GM21526 (cell line): Measurements from ENCODE around the gene GTF2I.
"Not testable (repeated sequence)": the region's sequence is repeated elsewhere in the genome, so short reads cannot be mapped to it uniquely, and the experiment has no call there.

ENCODE experiments used
- ATAC-seq: cut with Tn5 transposase; IDR thresholded peaks from one replicate; pipeline ENCODE4 v1.9.1; 2021; ENCODE audit warnings: moderate library complexity; ENCODE audit not compliant: unreplicated experiment, low FRiP score

The GTF2I gene

DNA sequence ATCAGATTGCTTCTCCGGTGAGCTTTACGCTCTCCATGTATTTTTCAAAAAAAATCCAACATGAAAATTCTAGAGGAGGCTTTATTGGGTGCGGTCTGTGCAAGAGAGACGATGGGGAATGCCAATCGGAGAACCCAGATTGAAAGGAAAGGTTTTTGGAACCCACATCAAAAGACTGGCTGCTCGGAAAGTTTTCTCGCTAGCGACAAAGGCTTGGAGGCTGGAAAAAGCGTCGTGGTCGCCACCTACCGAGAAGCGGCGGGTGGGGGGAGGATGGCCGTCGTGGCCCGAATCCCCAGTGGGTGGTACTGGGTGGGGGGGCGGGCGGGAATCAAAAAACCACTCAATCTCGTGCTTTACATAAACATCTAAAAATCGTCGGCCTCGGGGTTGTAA, 1.1 kb upstream of the GTF2I start:
- no peak for ATAC-seq

DNA sequence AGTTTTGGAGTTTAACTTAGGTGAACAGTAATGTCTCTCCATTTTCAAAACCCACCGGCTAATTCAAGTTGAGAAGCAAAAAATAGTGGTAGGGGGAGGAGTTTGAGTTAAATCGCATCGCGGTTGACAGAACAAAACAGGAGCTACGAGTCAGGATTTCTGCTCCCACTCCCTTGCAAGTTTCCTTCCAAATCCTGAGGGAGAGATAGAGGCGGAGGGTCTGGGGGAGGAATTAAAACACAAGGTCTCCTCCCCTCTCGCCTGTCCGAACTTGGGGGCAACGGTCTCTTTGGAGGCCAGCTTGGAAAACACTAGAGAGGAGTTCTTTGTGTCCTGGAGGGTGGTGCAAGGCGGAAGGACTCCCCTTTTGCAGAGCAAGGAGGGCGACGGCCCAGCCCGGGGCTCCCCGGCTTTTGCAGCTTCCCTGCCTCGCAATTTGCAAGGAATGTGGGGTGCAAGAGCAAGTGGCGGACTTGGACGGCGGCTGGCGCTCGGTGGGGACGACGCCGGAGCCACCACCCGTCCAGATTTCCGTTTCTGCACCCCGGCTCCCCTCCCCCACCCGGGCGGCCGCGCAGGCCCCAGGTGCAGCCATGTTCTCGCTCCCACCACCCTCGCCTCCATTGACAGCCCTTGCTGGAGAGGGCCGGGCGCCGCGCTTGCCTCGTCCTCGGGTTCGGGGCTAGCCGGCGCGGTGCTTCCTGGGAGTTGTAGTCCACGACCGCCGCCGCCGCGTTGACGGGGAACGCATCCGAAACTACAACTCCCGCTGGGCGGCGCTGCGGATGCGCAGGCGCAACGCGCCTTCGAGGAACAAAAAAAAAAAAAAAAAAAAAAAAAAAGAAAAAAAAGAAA, 454 bp upstream of the GTF2I start:
- peak; percentile 58 for ATAC-seq

DNA sequence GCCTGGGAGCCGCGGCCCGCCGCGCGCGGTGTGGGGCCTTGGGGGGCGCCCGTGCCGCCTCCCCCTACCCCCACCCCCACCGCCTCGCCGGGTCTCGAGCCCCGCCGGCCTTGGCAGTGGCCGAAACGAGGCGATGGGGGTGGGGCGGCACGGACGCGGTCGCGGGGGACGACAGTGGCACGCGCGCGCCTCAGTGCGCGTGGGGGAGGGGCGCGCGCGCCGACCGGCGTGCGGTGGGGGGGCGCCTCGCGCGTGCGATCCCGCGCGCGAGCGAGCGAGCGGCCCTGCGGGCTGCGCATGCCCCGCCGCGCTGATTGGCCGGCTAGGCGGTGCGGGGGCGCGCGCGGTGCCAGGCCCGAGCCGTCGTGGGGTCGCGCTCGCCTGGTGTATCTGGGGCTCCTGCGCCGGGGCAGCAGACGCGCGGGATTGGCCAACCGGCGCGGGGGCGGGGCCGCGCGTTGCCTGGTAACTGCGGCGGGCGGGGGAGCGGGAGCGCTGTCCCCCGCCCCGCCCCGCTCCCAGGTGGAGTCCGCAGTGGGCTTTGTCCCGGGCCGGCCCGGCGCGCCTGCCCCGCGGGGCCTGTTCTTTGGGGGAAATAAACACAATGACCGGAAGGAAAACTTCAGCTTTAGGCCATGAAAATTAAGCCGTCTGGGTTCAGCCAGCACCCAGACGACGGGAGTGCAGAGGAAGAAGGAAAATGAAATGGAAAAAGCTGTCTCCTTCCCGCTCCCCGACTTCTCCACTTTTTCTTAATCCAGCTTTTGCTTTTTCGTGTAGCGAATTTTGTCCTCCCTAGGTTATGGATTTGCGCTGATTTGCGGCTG, 873 bp downstream of the GTF2I start:
- ATAC-seq: peak; percentile 44

DNA sequence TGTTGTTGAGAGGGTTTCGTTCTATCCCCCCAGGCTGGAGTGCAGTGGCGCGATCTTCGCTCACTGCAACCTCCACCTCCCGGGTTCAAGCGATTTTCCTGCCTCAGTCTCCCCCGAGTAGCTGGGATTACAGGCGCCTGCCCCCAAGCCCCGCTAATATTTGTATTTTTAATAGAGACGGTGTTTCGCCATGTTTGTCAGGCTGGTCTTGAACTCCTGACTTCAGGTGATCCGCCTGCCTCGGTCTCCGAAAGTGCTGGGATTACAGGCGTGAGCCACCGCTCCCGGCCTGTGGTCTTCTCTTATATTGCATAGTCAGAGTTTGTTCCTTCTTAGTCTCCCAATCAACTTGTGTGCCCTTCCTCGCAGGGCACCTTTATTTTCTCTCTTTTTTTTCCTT, 2.7 kb downstream of the GTF2I start:
- not testable (repeated sequence) for ATAC-seq

DNA sequence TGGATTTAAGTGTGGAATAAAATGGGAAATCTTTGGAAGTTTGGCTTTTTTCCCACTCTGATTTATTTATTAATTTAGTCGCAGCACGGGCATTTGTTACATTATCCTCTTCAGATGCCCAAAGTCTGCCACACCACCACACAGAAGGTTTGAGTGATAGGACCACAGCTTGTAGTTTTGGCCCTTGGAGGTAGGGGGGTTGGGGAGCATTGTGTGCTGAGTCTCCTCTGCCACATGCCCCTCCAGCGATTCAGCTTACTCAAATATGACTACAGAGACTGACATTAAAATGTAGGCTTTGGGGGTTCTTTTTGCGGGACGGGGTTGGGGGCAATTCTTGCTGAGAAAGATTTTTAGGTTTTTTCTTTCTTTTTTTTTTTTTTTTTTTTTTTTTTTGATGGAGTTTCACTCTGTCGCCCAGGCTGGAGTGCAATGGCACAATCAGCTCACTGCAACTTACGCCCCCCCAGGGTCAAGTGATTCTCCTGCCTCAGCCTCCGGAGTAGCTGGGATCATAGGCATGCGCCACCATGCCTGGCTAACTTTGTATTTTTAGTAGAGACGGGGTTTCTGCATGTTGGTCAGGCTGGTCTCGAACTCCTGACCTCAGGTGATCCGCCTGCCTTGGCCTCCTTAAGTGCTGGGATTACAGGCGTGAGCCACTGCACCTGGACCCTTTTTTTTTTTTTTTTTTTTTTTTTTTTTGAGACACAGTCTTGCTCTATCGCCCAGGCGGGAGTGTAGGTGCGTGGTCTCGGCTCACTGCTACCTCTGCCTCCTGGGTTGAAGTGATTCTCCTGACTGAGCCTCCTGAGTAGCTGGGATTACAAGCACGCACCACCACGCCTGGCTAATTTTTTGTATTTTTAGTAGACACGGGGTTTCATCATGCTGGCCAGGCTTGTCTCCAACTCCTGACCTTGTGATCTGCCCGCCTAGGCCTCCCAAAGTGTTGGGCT, 4.6 kb downstream of the GTF2I start:
- ATAC-seq: not testable (repeated sequence)

DNA sequence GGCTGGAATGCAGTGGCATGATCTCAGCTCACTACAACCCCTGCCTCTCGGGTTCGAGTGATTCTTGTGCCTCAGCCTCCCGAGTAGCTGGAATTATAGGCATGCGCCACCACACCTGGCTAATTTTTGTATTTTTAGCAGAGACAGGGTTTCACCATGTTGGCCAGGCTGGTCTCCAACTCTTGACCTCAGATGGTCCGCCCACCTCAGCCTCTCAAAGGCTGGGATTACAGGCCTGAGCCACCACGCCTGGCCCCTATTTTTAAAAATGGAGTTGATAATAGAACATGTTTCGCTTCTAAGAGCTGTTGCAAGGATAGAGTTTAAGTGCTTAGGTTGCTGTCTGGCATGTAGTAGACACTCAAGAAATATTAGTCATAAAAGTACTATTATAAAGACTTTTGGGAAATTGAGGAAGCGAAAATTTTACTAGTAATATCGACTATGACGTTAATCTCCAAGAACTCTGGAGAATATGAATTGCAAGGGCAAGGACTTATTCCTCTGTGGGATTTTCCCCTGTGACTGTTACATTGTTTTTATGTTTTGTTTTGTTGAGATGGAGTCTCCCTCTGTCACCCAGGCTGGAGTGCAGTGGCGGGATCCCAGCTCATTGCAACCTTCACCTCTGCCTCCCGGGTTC, 7.9 kb downstream of the GTF2I start:
- ATAC-seq: no peak

DNA sequence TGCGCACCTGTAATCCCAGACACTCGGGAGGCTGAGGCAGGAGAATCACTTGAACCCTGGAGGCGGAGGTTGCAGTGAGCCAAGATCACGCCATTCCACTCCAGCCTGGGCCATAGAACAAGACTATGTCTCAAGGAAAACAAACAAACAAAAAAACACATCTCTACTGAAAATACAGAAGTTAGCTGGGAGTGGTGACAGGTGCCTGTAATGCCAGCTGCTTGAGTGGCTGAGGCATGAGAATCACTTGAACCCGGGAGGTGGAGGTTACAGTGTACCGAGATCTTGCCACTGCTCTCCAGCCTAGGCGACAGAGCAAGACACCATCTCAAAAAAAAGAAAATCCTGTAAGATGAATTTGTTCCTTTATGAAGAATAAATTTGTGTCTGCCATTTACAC, 9.5 kb downstream of the GTF2I start:
- ATAC-seq: not testable (repeated sequence)

DNA sequence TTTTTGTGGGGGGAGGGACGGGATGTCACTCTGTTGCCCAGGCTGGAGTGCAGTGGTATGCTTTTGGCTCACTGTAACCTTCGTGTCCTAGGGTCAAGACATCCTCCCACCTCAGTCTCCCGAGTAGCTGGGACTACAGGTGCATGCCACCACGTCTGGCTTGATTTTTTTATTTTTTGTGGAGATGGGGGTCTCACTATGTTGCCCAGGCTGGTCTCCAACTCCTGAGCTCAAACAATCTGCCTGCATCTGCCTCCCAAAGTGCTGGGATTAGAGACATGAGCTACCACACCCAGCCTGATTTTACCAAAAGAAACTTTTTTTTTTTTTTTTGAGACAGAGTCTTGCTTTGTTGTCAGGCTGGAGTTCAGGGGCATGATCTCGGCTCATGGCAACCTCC, 10.0 kb downstream of the GTF2I start:
- ATAC-seq: not testable (repeated sequence)

DNA sequence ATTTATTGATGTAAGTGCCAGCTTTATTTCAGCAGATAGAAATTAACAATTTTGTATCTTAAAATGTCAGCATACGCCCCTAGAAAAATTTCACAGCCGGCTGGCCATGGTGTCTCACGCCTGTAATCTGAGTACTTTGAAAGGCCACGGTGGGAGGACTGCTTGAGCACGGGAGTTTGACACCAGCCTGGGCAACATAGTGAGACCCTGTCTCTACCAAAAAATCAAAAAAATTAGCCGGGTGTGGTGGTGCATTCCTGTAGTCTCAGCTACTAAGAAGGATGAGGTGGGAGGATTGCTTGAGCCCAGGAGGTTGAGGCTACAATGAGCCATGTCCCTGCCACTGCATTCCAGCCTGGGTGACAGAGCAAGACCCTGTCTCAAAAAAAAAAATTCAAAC, 14.1 kb downstream of the GTF2I start:
- no peak for ATAC-seq

DNA sequence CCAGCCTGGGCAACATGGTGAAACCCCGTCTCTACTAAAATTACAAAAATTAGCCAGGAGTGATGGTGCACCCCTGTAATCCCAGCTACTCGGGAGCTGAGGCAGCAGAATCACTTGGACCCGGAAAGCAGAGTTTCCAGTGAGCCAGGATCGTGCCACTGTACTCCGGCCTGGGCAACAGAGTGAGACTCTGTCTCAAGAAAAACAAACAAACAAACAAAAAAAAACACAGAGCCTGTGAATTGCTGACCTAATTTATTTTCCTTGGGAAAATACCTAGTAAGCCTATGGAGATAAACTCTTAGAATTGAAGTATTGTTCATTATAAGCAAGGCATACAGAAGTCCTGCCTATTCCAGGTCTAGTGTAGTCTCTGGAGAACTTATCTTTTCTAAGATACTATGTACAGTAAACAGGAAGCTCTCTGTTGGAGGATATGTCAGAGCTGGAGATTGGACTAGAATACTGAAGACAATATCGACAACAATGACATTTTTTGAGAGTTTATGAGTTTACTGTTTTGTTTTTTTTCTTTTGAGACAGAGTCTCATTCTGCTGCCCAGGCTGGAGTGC, 14.9 kb downstream of the GTF2I start:
- no peak for ATAC-seq

DNA sequence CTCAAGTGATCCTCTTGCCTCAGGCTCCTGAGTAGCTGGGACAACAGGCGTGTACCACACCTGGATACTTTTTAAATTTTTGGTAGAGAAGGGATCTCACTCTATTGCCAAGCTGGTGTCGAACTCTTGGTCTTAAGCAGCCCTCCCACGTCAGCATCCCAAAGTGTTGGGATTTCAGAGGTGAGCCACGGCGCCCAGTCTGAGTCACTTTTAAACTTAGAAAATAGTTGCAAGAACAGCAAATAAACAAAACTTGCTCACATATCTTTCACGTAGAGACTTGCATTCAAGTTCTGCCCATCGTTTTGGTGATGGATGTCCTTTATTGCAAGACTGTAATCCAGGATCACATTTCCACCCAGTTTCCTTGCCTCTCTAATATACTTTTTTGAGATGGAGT, 16.6 kb downstream of the GTF2I start:
- ATAC-seq: no peak

DNA sequence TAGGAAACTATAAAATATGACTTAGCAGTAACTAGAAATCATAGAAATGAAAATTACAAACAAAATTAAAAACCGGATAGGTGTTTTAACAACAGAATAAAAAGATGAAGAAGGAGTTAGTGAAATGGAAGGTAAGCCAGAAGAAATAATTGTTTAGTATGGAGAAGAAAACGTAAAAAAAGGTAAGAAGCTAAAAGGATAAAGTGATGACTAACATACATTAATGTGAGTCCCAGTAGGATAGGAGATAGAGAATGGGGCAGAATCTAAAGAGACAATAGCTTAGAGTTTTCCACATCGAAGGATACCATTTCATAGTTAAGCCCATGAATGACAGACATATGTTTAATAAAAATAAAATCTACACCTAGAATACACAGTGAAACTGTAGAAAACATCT, 25.3 kb downstream of the GTF2I start:
- ATAC-seq: no peak

DNA sequence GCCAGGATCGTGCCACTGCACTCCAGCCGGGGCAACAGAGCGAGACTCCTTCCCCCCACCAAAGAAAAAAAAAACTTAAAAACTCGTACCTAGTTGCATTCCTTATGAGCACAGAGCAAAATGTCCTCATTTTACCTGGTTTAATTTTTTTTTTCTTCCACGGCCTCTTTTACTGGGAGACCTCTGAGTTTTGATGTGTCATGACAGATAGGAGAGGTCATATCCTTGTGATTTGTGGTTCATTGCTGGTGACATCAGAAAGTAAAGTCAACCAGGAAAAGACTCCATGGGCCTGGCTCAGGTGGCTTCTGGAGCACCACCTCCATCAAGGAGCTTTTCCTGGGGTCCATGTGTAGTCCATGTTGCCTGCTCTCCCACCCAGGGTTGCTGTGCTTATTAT, 26.3 kb downstream of the GTF2I start:
- ATAC-seq: no peak

DNA sequence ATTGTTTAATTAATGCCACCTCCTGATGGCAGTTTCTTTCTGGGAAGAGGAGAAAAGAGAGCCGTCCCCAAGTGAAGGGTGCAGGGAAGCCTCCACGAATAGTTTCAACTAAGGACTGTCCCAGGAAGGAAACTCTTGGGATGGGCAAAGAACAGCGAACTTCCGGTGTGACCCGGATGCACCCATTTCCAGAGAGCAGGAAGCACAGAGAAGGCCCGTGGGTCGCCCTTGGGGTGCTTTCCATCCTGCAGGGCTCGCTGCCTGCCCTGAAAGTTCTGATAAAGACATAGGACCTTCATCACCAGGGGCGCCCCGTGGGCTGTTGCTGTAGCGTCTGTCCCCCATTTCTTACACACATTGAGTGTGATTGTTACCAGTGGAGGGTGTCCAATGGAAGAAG, 27.0 kb downstream of the GTF2I start:
- ATAC-seq: no peak

DNA sequence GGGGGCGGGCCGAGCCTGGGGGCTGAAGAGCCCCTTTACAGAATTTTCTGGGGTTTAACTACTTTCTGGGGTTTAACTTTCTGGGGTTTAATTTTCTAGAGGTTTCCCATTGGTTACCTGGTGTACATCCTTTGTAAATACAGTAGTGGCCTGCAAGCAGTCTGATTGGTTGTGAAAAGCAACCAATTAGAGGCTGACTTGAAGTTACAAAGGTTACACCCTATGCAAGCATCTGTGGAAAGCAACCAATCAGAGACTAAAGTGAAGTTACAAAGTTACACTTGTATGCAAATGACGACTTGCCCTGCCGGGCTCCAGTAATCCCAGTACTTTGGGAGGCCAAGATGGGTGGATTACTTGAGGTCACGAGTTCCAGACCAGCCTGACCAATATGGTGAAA, 27.4 kb downstream of the GTF2I start:
- ATAC-seq: no peak

DNA sequence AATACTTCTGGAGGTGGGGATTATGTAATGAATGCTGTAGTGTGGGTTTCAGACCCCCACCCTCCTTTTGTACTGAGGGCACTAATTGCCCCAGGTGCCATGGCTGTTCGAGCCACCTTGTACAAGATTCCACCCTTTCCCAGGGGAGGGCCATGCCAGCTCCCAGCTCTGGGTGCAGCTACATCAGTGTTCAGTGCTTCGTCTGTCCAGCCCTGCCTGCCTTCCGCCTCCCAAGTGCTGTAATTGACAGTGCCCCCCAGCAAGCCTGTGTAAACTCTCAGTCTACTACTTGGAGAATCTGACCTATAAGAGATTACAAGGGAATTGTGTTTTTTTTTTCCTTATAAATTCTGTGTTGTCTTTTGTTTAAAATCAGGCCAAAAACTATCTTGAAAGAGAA, 33.0 kb downstream of the GTF2I start:
- no peak for ATAC-seq

DNA sequence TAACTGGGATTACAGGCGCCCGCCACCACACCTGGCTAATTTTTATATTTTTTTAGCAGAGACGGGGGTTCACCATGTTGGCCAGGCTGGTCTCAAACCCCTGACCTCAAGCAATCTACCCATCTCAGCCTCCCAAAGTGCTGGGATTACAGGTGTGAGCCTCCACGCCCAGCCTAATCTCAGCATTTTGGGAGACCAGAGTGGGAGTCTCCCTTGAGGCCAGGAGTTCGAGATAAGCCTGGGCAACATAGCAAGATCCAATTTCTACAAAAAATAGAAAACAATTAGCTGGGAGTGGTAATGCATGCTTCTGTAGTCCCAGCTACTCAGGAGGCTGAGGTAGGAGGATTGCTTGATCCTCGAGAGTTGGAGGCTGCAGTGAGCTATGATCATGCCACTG, 46.9 kb downstream of the GTF2I start:
- not testable (repeated sequence) for ATAC-seq

DNA sequence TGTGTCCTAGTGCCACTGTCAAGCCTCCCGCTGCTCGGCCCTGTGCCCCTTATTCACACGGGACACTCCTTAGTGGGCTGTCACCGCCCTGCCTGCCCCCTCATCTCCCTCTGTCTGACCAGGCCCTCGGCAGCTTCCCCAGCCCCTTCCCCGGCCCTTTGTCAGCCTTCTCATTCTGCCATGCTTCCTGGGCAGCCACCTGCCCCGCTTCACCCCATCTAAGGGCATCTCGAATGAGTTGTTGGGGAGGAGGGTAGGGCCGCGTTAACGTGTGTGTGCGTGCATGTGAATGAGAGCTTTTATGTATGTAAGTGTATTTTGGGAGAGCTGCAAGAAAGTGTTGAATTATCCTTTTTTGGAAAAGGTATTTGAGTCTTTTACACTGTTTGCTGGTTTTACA, 49.7 kb downstream of the GTF2I start:
- no peak for ATAC-seq

DNA sequence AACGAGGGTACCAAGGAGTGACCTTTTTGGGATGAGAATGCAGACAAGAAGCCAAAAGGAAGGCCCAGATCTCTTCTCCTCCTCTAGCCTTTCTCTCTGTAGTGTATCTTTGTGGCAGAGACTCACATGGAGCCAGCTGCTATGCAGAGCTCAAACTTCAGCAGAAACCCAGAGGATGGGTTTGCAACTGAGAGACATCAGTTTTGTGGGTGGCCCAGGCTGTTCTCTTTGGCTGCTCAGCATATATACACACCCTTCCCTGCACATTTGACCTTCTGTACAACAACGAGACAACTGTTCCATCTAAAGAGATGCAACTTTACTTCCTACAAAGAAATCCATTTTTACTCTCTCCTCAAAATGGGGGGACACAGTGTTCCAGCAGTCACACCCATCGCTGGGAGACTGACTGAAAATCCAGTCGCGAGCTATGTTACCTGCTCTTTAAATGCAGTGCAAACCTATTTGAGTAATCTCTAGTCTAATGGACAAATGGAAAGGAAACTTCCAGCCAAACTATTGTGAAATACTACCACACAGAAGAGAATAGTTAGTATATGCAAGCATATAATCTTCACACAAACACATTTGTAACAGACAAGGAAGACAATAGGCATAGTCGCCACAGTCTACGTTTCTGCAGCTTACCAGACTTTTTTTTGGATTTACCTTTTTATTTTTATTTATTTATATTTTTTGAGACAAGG, 51.2 kb downstream of the GTF2I start:
- ATAC-seq: no peak
